ENCODE data around the gene IGF1R.

IGF1R gene

GRCh38 chr15:98775498-98776230 is 127.3 kb downstream of the IGF1R start:
- no peak for DNase-seq (ENCODE audit: low spot score)

GRCh38 chr15:98776607-98777281 is 128.4 kb downstream of the IGF1R start:
- DNase-seq (ENCODE audit: low spot score) = no peak

GRCh38 chr15:98777426-98777825 is 129.1 kb downstream of the IGF1R start:
- DNase-seq (ENCODE audit: low spot score) = no peak

GRCh38 chr15:98778263-98778959 is 130.1 kb downstream of the IGF1R start:
- no peak for DNase-seq (ENCODE audit: low spot score)

- no peak for DNase-seq (ENCODE audit: low spot score)
These were observed 130.6 kb downstream of the IGF1R start for GRCh38 chr15:98778960-98779359.

DNA sequence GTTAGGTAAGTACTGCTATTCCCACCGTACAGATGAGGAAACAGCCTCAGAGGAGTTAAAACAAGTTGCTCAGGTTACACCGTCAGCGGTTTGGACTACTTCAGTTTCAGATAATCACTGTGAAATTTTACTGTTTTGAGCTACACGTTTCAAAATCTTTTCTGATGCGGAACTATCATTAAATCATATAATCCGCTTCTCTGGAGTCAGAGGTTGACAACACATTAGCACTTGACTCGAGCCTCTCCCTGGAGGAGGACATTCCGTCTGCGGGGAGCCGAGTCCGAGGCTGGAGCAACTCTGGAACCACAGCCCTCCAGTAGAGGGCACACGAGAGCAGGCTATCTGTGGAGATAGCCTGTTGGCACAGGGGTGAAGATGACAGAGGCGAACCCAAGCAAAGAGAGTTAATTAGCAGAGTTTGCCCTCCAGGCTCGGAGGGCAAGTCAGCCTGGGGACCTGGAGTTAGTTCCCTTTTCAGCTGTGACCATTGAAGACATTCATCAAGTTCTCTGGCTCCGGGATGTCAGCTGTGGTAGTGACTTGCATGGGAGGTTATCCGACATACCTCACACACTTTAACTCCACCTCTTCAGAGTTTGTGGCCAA is 131.2 kb downstream of the IGF1R start:
- peak; percentile 76 for DNase-seq (ENCODE audit: low spot score)

GRCh38 chr15:98781838-98782237 is 133.5 kb downstream of the IGF1R start:
- no peak for DNase-seq (ENCODE audit: low spot score)

GRCh38 chr15:98782801-98783200 is 134.5 kb downstream of the IGF1R start:
- no peak for DNase-seq (ENCODE audit: low spot score)

- no peak for DNase-seq (ENCODE audit: low spot score)
These were observed 137.1 kb downstream of the IGF1R start for GRCh38 chr15:98785431-98785806.

GRCh38 chr15:98785807-98786621 is 137.7 kb downstream of the IGF1R start:
- DNase-seq (ENCODE audit: low spot score) = no peak

GRCh38 chr15:98786717-98787116 is 138.4 kb downstream of the IGF1R start:
- DNase-seq (ENCODE audit: low spot score) = no peak

- no peak for DNase-seq (ENCODE audit: low spot score)
These were observed 138.9 kb downstream of the IGF1R start for GRCh38 chr15:98787194-98787593.

DNA sequence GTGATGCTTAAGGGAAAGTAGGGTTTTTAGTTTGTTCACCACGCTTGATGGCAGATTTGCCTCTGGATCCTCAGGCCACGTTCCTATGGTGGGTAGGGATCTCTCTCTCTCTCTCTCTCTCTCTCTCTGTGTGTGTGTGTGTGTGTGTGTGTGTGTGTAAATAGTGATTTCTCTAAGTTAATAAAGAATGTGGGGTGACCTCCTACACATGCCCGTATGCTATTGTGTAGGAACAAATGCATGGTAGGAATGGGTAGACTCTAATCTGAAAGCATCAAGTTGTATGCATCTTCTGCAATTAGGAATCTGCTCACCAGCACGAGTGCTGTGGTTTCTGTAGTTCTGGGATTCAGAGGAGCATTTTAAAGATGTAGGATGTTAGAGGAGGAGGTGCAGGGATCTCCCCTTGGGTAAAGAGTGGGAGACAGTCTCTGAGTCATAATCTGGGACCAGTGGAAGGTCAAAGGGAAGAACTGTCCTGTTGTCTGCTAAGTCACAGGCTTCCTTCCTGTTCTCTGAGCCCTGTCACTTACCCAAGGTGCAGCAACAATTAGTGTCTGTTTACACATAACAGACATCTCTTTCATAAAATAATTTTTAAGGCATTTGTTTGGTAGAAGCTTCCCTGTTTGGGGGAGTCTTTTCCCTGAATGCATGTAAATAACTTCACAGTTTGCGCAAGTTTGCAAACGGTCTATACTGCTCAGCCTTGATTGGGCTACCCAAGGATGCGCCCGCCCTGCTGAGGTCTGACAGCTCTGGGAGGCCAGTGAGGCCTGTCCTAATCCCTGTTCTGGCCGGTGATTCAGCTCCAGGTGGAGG is 139.8 kb downstream of the IGF1R start:
- no peak for DNase-seq (ENCODE audit: low spot score)

DNA sequence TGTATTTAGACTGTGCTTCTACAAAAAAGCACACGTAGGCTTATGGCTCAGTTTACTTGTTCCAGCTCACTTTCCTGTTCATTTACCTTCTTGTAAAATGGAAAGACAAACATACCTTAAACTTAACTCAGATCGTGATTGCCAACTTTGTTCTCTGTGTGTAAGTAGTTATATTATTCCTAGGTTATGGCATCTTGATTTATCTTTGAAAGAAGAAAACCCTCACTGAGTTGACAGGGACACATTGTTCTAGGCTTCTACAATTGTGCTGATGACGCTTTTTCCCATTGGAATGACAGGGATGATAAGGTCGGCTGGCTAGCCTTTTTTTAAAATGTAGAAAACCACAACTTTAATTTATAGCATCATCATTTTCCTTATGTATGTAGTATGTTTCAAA is 140.7 kb downstream of the IGF1R start:
- DNase-seq (ENCODE audit: low spot score) = no peak

DNA sequence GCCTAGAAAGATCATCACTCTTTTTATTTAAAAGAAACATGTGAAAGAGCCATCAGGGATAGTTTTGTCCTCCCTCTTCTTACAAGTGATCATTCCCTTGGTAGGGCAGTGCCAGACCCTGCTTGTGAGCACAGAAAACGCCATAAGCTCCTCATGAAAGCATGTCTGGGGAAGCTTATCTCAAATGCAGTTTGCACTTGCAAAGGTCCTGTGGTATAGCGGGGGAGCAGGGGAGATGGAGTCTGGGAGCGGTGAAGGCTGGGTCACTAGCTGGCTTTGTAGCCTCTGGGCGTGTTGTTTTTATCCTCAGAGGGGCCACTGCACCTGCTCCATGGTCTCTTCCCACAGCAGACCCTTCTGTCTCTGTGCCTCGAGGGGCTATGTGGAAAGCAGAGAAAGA is 141.9 kb downstream of the IGF1R start:
- no peak for DNase-seq (ENCODE audit: low spot score)

DNA sequence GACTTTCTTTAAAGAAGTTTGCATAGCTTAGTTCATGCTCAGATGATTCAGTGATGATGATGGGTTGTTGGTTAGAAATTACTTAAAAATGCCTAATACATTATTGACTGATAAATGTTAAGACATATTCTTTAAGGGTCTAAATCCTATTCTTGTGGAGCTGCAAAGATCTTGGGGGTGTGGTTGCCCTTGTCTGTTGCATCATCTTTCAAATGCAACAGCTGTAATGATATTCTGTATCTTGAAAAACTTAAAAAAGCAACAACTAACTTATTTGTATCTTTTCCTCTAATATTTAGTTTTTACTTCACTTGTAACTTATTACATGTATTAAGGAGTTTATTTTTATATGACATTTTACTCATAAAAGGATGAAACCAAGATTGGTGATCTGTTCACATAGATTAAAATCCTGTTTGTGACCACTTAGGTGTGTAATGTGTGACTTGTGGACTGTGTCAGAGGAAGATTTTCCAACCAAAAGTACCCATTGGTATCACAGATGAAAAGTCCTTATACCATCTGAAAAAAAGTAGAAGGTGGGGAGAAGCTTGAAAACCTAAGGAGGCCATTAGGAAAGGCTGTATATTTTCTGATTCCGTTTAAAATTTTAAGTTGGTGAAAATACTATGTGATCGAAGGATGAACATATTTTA is 142.8 kb downstream of the IGF1R start:
- DNase-seq (ENCODE audit: low spot score) = no peak

DNA sequence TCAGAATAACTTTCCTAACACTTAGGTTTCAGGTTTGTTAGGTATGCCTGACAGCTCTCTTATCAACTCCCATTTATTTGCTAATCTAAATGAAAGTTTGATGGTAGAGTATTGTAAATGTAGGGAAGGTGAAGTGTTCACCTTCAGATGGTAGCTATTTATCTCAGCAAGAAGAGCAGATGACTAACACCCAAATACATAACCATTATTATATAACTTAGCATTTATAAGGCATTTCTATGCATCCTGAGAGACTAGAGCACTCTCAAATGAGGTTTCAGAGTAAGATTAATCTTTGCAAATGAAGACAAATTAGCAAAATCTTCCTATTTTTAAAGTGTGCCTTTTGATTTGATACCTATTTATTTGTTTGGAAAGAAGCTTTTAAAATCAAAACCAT is 143.8 kb downstream of the IGF1R start:
- no peak for DNase-seq (ENCODE audit: low spot score)

DNA sequence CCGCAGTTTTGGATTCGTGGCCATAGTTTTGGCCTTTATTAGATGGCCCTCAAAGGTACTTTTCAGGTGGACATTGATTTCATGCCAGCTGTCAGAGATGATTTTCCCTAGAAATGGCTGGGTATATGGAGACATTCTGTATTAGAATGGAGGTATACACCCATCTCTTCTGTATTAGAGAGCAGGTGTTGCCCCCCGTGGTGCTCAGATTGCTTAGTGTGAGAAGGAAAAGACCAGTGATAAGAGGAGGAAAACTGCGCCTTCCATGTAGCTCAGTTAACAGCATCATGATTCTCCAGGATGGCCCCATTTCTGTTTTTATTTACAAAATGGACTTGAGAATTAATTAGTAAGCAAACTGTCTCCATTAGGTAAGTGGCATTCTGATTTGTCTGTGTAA is 145.9 kb downstream of the IGF1R start:
- DNase-seq (ENCODE audit: low spot score) = no peak

- DNase-seq (ENCODE audit: low spot score) = no peak
These were observed 146.4 kb downstream of the IGF1R start for GRCh38 chr15:98794748-98795147.

- DNase-seq (ENCODE audit: low spot score) = no peak
These were observed 147.6 kb downstream of the IGF1R start for GRCh38 chr15:98795980-98796379.
